Mucosa of stomach (tissue), 1 donor: ENCODE measurements around the gene ADRA2C.

Experiments used
- H3K27me3 ChIP-seq: one replicate; pipeline ENCODE4 v1.7.0; 2013; ENCODE audit warnings: mild to moderate bottlenecking, low read length; ENCODE audit not compliant: control insufficient read depth, insufficient read depth
- H3K36me3 ChIP-seq: one replicate; pipeline ENCODE4 v1.7.0; 2013; ENCODE audit warnings: low read length; ENCODE audit not compliant: control insufficient read depth, insufficient read depth
- H3K4me1 ChIP-seq: one replicate; pipeline ENCODE4 v1.7.0; 2013; ENCODE audit warnings: mild to moderate bottlenecking, low read length; ENCODE audit not compliant: control insufficient read depth, insufficient read depth
- H3K4me3 ChIP-seq: one replicate; pipeline ENCODE4 v1.7.0; 2013; ENCODE audit warnings: low read length
- H3K9ac ChIP-seq: one replicate; pipeline ENCODE4 v1.7.0; 2013; ENCODE audit warnings: mild to moderate bottlenecking, low read length, moderate library complexity
- H3K9me3 ChIP-seq: one replicate; pipeline ENCODE4 v1.7.0; 2013; ENCODE audit warnings: mild to moderate bottlenecking, low read length, moderate library complexity; ENCODE audit not compliant: control insufficient read depth
- donor health status: Pancreatic carcinoma.

ADRA2C gene

GRCh38 chr4:3775005-3775404, 8.8 kb downstream of the ADRA2C start:
- H3K36me3 ChIP-seq: no peaks in the 10 kb centered on the region
- no peak overlapping the region for H3K4me3 ChIP-seq
- H3K27me3 ChIP-seq: peaks cover 11% of the 10 kb centered on the region
- H3K4me1 ChIP-seq: no peaks in the 10 kb centered on the region
- H3K9ac ChIP-seq: no peak overlapping the region
- no peaks in the 10 kb centered on the region for H3K9me3 ChIP-seq

GRCh38 chr4:3775576-3775975, 9.4 kb downstream of the ADRA2C start:
- H3K4me3 ChIP-seq: no peak overlapping the region
- no peaks in the 10 kb centered on the region for H3K4me1 ChIP-seq
- no peaks in the 10 kb centered on the region for H3K9me3 ChIP-seq
- peaks cover 6% of the 10 kb centered on the region for H3K27me3 ChIP-seq
- no peak overlapping the region for H3K9ac ChIP-seq
- no peaks in the 10 kb centered on the region for H3K36me3 ChIP-seq

GRCh38 chr4:3776166-3777032, 10.2 kb downstream of the ADRA2C start:
- H3K9me3 ChIP-seq: no peaks in the 10 kb centered on the region
- no peaks in the 10 kb centered on the region for H3K4me1 ChIP-seq
- H3K9ac ChIP-seq: no peak overlapping the region
- no peak overlapping the region for H3K4me3 ChIP-seq
- no peaks in the 10 kb centered on the region for H3K36me3 ChIP-seq
- H3K27me3 ChIP-seq: peaks cover 4% of the 10 kb centered on the region

GRCh38 chr4:3777033-3777390, 10.8 kb downstream of the ADRA2C start:
- no peak overlapping the region for H3K9ac ChIP-seq
- H3K4me3 ChIP-seq: no peak overlapping the region
- no peaks in the 10 kb centered on the region for H3K4me1 ChIP-seq
- no peaks in the 10 kb centered on the region for H3K9me3 ChIP-seq
- H3K27me3 ChIP-seq: peaks cover 4% of the 10 kb centered on the region
- no peaks in the 10 kb centered on the region for H3K36me3 ChIP-seq

GRCh38 chr4:3777669-3778068, 11.5 kb downstream of the ADRA2C start:
- H3K36me3 ChIP-seq: no peaks in the 10 kb centered on the region
- no peaks in the 10 kb centered on the region for H3K9me3 ChIP-seq
- H3K9ac ChIP-seq: no peak overlapping the region

GRCh38 chr4:3779509-3779908, 13.3 kb downstream of the ADRA2C start:
- H3K9me3 ChIP-seq: no peaks in the 10 kb centered on the region
- no peaks in the 10 kb centered on the region for H3K4me1 ChIP-seq
- peaks cover 16% of the 10 kb centered on the region for H3K27me3 ChIP-seq
- no peak overlapping the region for H3K9ac ChIP-seq
- no peaks in the 10 kb centered on the region for H3K36me3 ChIP-seq
- no peak overlapping the region for H3K4me3 ChIP-seq

More at GRCh38 chr4:3777669-3778068, 11.5 kb downstream of the ADRA2C start:
- no peak overlapping the region for H3K4me3 ChIP-seq
- no peaks in the 10 kb centered on the region for H3K4me1 ChIP-seq
- peaks cover 10% of the 10 kb centered on the region for H3K27me3 ChIP-seq

GRCh38 chr4:3780347-3781171, 14.4 kb downstream of the ADRA2C start:
- peaks cover 16% of the 10 kb centered on the region for H3K27me3 ChIP-seq

GRCh38 chr4:3781193-3781886, 15.2 kb downstream of the ADRA2C start:
- peaks cover 16% of the 10 kb centered on the region for H3K27me3 ChIP-seq
- no peak overlapping the region for H3K9ac ChIP-seq
- H3K36me3 ChIP-seq: no peaks in the 10 kb centered on the region
- no peak overlapping the region for H3K4me3 ChIP-seq
- H3K9me3 ChIP-seq: no peaks in the 10 kb centered on the region
- H3K4me1 ChIP-seq: peaks cover 6% of the 10 kb centered on the region

More at GRCh38 chr4:3780347-3781171, 14.4 kb downstream of the ADRA2C start:
- Histone ChIP-seq H3K9me3 (no peaks in the 10 kb centered on the region), H3K4me1 (no peaks in the 10 kb centered on the region), H3K36me3 (no peaks in the 10 kb centered on the region), H3K9ac (no peak overlapping the region), H3K4me3 (no peak overlapping the region)

- Histone ChIP-seq H3K36me3 (no peaks in the 10 kb centered on the region), H3K9ac (no peak overlapping the region), H3K9me3 (no peaks in the 10 kb centered on the region), H3K27me3 (peaks cover 15% of the 10 kb centered on the region), H3K4me1 (peaks cover 9% of the 10 kb centered on the region), H3K4me3 (no peak overlapping the region)
These were observed 16.1 kb downstream of the ADRA2C start for GRCh38 chr4:3781997-3782930.

- no peaks in the 10 kb centered on the region for H3K36me3 ChIP-seq
- no peak overlapping the region for H3K4me3 ChIP-seq
- H3K9me3 ChIP-seq: no peaks in the 10 kb centered on the region
- H3K4me1 ChIP-seq: peaks cover 9% of the 10 kb centered on the region
- H3K27me3 ChIP-seq: peaks cover 12% of the 10 kb centered on the region
- H3K9ac ChIP-seq: no peak overlapping the region
These were observed 17.6 kb downstream of the ADRA2C start for GRCh38 chr4:3783693-3784306.
